Transverse colon (tissue), 4 donors: ENCODE data around the gene KIF16B. TPM values are rescaled to one million over a fixed set of nuclear protein-coding genes. Genes with fewer than 3 reads are reported as not detected.

ENCODE experiments used
- DNase-seq: peaks from one replicate; pipeline ENCODE4 v3.0.0-alpha.2; 2019
- H3K27ac ChIP-seq, 4 donors: fragments of 200-600 bp; sonication (generic); 2 replicates each; pipeline ENCODE4 v1.5.1; 2016 to 2018; ENCODE audit warnings: inconsistent platforms in 4 of 4
- H3K27me3 ChIP-seq: fragments of 200-600 bp; sonication (generic); 2 replicates; pipeline ENCODE4 v1.5.1; 2017; ENCODE audit warnings: inconsistent platforms
- H3K36me3 ChIP-seq, 4 donors: fragments of 200-600 bp; sonication (generic); 2 replicates each; pipeline ENCODE4 v1.5.1; 2017 to 2019; ENCODE audit warnings: inconsistent platforms in 4 of 4
- H3K4me1 ChIP-seq, 4 donors: fragments of 200-600 bp; sonication (generic); 2 replicates each; pipeline ENCODE4 v1.5.1; 2017 to 2020; ENCODE audit warnings: inconsistent platforms in 4 of 4
- H3K4me3 ChIP-seq, 4 donors: fragments of 200-600 bp; sonication (generic); 1 replicate in 1 of 4; 2 replicates in 3 of 4; pipeline versions ENCODE4 v1.5.1 to v1.6.1; 2017 to 2019; ENCODE audit warnings: inconsistent platforms in 4 of 4
- H3K9me3 ChIP-seq, 2 donors: fragments of 200-600 bp; sonication (generic); 2 replicates each; pipeline ENCODE4 v1.5.1; 2017 to 2019; ENCODE audit warnings: inconsistent platforms in 2 of 2
- CTCF ChIP-seq, 5 experiments: fragments of 200-600 bp in 3 of 5; fragments of 450-650 bp in 2 of 5; sonication (generic) in 3 of 5; IDR thresholded peaks; 1 replicate in 2 of 5; 2 replicates in 3 of 5; pipeline ENCODE4 v1.5.1; 2016 to 2017; ENCODE audit warnings: antibody characterized with exemption in 5 of 5, inconsistent platforms in 3 of 5, mild to moderate bottlenecking in 2 of 5, moderate library complexity in 1 of 5
- EP300 ChIP-seq: sonication (generic); formaldehyde crosslinking; IDR thresholded peaks from one replicate; pipeline ENCODE4 v1.6.1; 2017; ENCODE audit warnings: antibody characterized with exemption, low read depth
- POLR2A ChIP-seq: fragments of 450-650 bp; IDR thresholded peaks from one replicate; pipeline ENCODE4 v1.6.1; 2016; ENCODE audit warnings: antibody characterized with exemption, mild to moderate bottlenecking, moderate library complexity
- POLR2AphosphoS5 ChIP-seq, 3 donors: sonication (generic); formaldehyde crosslinking; IDR thresholded peaks; one replicate each; pipeline ENCODE4 v1.6.1; 2016; ENCODE audit warnings: antibody characterized with exemption in 3 of 3
- WGBS, 2 donors: methylation state at CpG; one replicate each; pipeline ENCODE4 v1.1.5; 2018; ENCODE audit warnings: low coverage in 1 of 2; 5-methylcytosine and 5-hydroxymethylcytosine counted together
- in situ Hi-C, 4 donors: fragments of 200-750 bp; cut with MboI; loops; one replicate each; pipeline versions ENCODE4 v1.15.0 to v1.15.1; 2017; ENCODE audit warnings: low sequenced_read_pairs in 3 of 4, low pct_ligation_motif_present in 1 of 4, low pct_unique_long_range_greater_than_20kb in 1 of 4
- intact Hi-C: fragments of 100-400 bp; cut with DNase I; formaldehyde crosslinking; loops from one replicate; pipeline ENCODE4 v1.15.1; 2023; ENCODE audit warnings: low total_unique reads
- total RNA-seq, 4 donors: library from RNA; depleted of rRNA; stranded (reverse); fragments of >200 nt; gene quantifications; one replicate each; pipeline ENCODE4 v1.1.0, GENCODE V29; 2016

Gene KIF16B
- total RNA-seq, 4 donors from 2014 or later: 82.7 to 154 (median 90.1) TPM

GRCh38 chr20:16408981-16409380, 164.3 kb downstream of the KIF16B start:
- Histone ChIP-seq H3K27ac (no peak overlapping the region), H3K4me3 (no peak overlapping the region), H3K27me3 (no peaks in the 10 kb centered on the region), H3K9me3 (no peaks in the 10 kb centered on the region), H3K36me3 (peaks cover 0 to 19% (median 7%) of the 10 kb centered on the region in 4 donors), H3K4me1 (no peaks in the 10 kb centered on the region)
- WGBS, 2 donors: 98 to 100% methylated on average over 1 of the region's 1 CpG
- DNase-seq: no peak
- in situ Hi-C loops: no loop called here
- intact Hi-C loops: no loop called here
- no peak for TF ChIP-seq CTCF (IDR thresholded peaks at IDR 0.05)
- no peak for TF ChIP-seq POLR2AphosphoS5 (IDR thresholded peaks at IDR 0.05)
- TF ChIP-seq POLR2A: no peak
- TF ChIP-seq EP300: no peak

GRCh38 chr20:16407251-16408067, 165.8 kb downstream of the KIF16B start:
- no peak for DNase-seq
- Histone ChIP-seq H3K27ac (no peak overlapping the region), H3K4me1 (no peaks in the 10 kb centered on the region), H3K4me3 (no peak overlapping the region), H3K27me3 (no peaks in the 10 kb centered on the region), H3K36me3 (peaks cover 0 to 26% (median 10%) of the 10 kb centered on the region in 4 donors), H3K9me3 (no peaks in the 10 kb centered on the region)
- TF ChIP-seq EP300 (no peak), CTCF (IDR thresholded peaks at IDR 0.05) (no peak), POLR2A (no peak), POLR2AphosphoS5 (IDR thresholded peaks at IDR 0.05) (no peak)
- in situ Hi-C loops: no loop called here
- 93 to 98% methylated on average over 4 to 5 of the region's 5 CpGs for WGBS, 2 donors
- intact Hi-C loops: no loop called here

GRCh38 chr20:16405254-16405653, 168.0 kb downstream of the KIF16B start:
- DNase-seq: no peak
- Histone ChIP-seq H3K36me3 (peaks cover 0 to 26% (median 10%) of the 10 kb centered on the region in 4 donors), H3K4me1 (no peaks in the 10 kb centered on the region), H3K27me3 (no peaks in the 10 kb centered on the region), H3K27ac (no peak overlapping the region), H3K4me3 (no peak overlapping the region), H3K9me3 (no peaks in the 10 kb centered on the region)
- intact Hi-C loops (no loop called here), in situ Hi-C loops (no loop called here)
- no peak for TF ChIP-seq POLR2AphosphoS5 (IDR thresholded peaks at IDR 0.05)
- no peak for TF ChIP-seq EP300
- TF ChIP-seq CTCF (IDR thresholded peaks at IDR 0.05): no peak
- TF ChIP-seq POLR2A: no peak
- WGBS, 2 donors: 83 to 100% methylated on average over 2 to 6 of the region's 6 CpGs

GRCh38 chr20:16404640-16405039, 168.6 kb downstream of the KIF16B start:
- intact Hi-C loops (no loop called here), in situ Hi-C loops (no loop called here)
- no peaks in the 10 kb centered on the region for H3K4me1 ChIP-seq
- H3K27ac ChIP-seq: no peak overlapping the region
- TF ChIP-seq CTCF (IDR thresholded peaks at IDR 0.05) (no peak), POLR2AphosphoS5 (IDR thresholded peaks at IDR 0.05) (no peak), POLR2A (no peak), EP300 (no peak)
- peaks cover 0 to 26% (median 13%) of the 10 kb centered on the region in 4 donors for H3K36me3 ChIP-seq
- no peak for DNase-seq
- whole genome bisulfite sequencing, 2 donors: 92 to 94% methylated on average over 5 to 9 of the region's 9 CpGs
- H3K4me3 ChIP-seq: no peak overlapping the region
- H3K9me3 ChIP-seq: no peaks in the 10 kb centered on the region
- no peaks in the 10 kb centered on the region for H3K27me3 ChIP-seq
